ENCODE results near the gene PLXNA3. TPM values are rescaled to one million over a fixed set of nuclear protein-coding genes. Genes with fewer than 3 reads are reported as not detected.

Gene PLXNA3
- total RNA-seq, 1 experiment from 2014 or later, result 89.3 TPM

DNA sequence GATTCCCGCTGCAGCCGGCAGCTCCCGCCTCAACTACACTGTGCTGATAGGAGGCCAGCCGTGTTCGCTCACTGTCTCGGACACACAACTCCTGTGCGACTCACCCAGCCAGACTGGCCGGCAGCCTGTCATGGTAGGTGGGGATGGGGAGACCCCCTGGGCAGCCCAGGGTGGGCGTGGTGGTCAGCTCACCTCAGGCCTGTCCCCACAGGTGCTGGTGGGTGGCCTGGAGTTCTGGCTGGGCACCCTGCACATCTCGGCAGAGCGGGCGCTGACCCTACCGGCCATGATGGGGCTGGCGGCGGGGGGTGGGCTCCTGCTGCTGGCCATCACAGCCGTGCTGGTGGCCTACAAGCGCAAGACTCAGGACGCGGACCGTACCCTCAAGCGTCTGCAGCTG lies 9.5 kb downstream of the PLXNA3 start:
- ATAC-seq, result no peak

More for the DNA sequence above, 9.5 kb downstream of the PLXNA3 start:
- RAD21 ChIA-PET (ENCODE audit: low non-redundant PET in 1 of 2, low total read pairs in 2 of 2, uncharacterized antibody in 2 of 2, unreplicated experiment in 2 of 2), result no interaction called here
- DNase-seq (ENCODE audit: low read depth, low spot score), result no peak
- Histone ChIP-seq H3K27ac (ENCODE audit: low read depth, low read length) (no peak overlapping the region), H2AFZ (ENCODE audit: low read depth, low read length, poor library complexity, severe bottlenecking) (no peak overlapping the region), H3K9me3 (ENCODE audit: control insufficient read depth in 1 of 2, insufficient read depth in 1 of 2, low read depth in 1 of 2, low read length in 2 of 2) (no peaks in the 10 kb centered on the region), H4K20me1 (ENCODE audit: insufficient read depth) (no peaks in the 10 kb centered on the region), H3K4me3 (replicated peaks in 1 of 2; ENCODE audit: low read depth in 1 of 2, low read length in 2 of 2) (no peak overlapping the region), H3K4me1 (ENCODE audit: control insufficient read depth in 1 of 2, insufficient read depth in 2 of 2, low read length in 2 of 2) (no peaks in the 10 kb centered on the region), H3K9me2 (ENCODE audit: insufficient read depth) (no peaks in the 10 kb centered on the region), H3K36me3 (ENCODE audit: control insufficient read depth in 1 of 2, insufficient read depth in 2 of 2, low read length in 2 of 2) (peaks cover 2 to 4% of the 10 kb centered on the region in 2 experiments; a peak in 1 of 4 replicates), H3K4me2 (ENCODE audit: low read length) (no peak overlapping the region), H3K9ac (ENCODE audit: low read length) (no peak overlapping the region), H3K79me2 (ENCODE audit: insufficient read depth, low read length) (no peaks in the 10 kb centered on the region), H3K27me3 (ENCODE audit: insufficient read depth, low read length) (no peaks in the 10 kb centered on the region)
- POLR2A ChIA-PET, result no interaction called here
- no TSS peak for BruUV-seq (replicated peaks)
- intact Hi-C loops (cut with micrococcal nuclease), result no loop called here
- CTCF ChIA-PET, result no interaction called here
- TF ChIP-seq RAD21 (IDR thresholded peaks at IDR 0.05; ENCODE audit: low read depth), result no peak
- no peak for TF ChIP-seq EGR1 (IDR thresholded peaks at IDR 0.05; ENCODE audit: low read depth)
- TF ChIP-seq YY1 (IDR thresholded peaks at IDR 0.05; ENCODE audit: extremely low read depth, insufficient replicate concordance, low read depth, low read length), result no peak
- TF ChIP-seq ZFX (IDR thresholded peaks at IDR 0.05), result no peak
- TF ChIP-seq, protein P1, sequence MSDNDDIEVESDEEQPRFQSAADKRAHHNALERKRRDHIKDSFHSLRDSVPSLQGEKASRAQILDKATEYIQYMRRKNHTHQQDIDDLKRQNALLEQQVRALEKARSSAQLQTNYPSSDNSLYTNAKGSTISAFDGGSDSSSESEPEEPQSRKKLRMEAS (IDR thresholded peaks at IDR 0.05), result no peak
- TF ChIP-seq, protein P2, sequence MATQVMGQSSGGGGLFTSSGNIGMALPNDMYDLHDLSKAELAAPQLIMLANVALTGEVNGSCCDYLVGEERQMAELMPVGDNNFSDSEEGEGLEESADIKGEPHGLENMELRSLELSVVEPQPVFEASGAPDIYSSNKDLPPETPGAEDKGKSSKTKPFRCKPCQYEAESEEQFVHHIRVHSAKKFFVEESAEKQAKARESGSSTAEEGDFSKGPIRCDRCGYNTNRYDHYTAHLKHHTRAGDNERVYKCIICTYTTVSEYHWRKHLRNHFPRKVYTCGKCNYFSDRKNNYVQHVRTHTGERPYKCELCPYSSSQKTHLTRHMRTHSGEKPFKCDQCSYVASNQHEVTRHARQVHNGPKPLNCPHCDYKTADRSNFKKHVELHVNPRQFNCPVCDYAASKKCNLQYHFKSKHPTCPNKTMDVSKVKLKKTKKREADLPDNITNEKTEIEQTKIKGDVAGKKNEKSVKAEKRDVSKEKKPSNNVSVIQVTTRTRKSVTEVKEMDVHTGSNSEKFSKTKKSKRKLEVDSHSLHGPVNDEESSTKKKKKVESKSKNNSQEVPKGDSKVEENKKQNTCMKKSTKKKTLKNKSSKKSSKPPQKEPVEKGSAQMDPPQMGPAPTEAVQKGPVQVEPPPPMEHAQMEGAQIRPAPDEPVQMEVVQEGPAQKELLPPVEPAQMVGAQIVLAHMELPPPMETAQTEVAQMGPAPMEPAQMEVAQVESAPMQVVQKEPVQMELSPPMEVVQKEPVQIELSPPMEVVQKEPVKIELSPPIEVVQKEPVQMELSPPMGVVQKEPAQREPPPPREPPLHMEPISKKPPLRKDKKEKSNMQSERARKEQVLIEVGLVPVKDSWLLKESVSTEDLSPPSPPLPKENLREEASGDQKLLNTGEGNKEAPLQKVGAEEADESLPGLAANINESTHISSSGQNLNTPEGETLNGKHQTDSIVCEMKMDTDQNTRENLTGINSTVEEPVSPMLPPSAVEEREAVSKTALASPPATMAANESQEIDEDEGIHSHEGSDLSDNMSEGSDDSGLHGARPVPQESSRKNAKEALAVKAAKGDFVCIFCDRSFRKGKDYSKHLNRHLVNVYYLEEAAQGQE (IDR thresholded peaks at IDR 0.05; ENCODE audit: low read depth), result no peak
- TF ChIP-seq EZH2 (IDR thresholded peaks at IDR 0.05), result no peak
- no peak for TF ChIP-seq EZH2phosphoT487 (IDR thresholded peaks at IDR 0.05; ENCODE audit: borderline replicate concordance)
- no peak for TF ChIP-seq POLR2AphosphoS5 (IDR thresholded peaks at IDR 0.05; ENCODE audit: low read depth, low read length)
- TF ChIP-seq, protein P3, sequence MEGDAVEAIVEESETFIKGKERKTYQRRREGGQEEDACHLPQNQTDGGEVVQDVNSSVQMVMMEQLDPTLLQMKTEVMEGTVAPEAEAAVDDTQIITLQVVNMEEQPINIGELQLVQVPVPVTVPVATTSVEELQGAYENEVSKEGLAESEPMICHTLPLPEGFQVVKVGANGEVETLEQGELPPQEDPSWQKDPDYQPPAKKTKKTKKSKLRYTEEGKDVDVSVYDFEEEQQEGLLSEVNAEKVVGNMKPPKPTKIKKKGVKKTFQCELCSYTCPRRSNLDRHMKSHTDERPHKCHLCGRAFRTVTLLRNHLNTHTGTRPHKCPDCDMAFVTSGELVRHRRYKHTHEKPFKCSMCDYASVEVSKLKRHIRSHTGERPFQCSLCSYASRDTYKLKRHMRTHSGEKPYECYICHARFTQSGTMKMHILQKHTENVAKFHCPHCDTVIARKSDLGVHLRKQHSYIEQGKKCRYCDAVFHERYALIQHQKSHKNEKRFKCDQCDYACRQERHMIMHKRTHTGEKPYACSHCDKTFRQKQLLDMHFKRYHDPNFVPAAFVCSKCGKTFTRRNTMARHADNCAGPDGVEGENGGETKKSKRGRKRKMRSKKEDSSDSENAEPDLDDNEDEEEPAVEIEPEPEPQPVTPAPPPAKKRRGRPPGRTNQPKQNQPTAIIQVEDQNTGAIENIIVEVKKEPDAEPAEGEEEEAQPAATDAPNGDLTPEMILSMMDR (IDR thresholded peaks at IDR 0.05 in 2 of 3, conservative IDR thresholded peaks at IDR 0.05 in 1 of 3; ENCODE audit: borderline replicate concordance in 1 of 3, insufficient read depth in 1 of 3, low read depth in 2 of 3, low read length in 2 of 3), result no peak
- TF ChIP-seq FOSL1 (IDR thresholded peaks at IDR 0.05; ENCODE audit: low read depth), result no peak
- no peak for TF ChIP-seq ZNF274 (IDR thresholded peaks at IDR 0.05; ENCODE audit: low read depth, low read length)
- no peak for TF ChIP-seq SP1 (IDR thresholded peaks at IDR 0.05; ENCODE audit: low read depth)
- no peak for TF ChIP-seq JUND (IDR thresholded peaks at IDR 0.05)
- no peak for TF ChIP-seq TCF7L2 (IDR thresholded peaks at IDR 0.05; ENCODE audit: borderline replicate concordance, extremely low read depth, insufficient read depth, insufficient read length)
- TF ChIP-seq, protein P4, sequence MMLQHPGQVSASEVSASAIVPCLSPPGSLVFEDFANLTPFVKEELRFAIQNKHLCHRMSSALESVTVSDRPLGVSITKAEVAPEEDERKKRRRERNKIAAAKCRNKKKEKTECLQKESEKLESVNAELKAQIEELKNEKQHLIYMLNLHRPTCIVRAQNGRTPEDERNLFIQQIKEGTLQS (IDR thresholded peaks at IDR 0.05), result no peak
- no peak for TF ChIP-seq CBX3 (IDR thresholded peaks at IDR 0.05; ENCODE audit: low read depth)
- no peak for TF ChIP-seq POLR2A (IDR thresholded peaks at IDR 0.05; ENCODE audit: borderline replicate concordance, extremely low read depth, insufficient read depth, insufficient read length)
